ENCODE measurements around the gene TNFRSF9. TPM values are rescaled to one million over a fixed set of nuclear protein-coding genes. Genes with fewer than 3 reads are reported as not detected.

Gene TNFRSF9
- total and polyA plus RNA-seq, 9 of the 15 experiments (the other 6 are each of a cell fraction or from before 2014, with no cell fraction given): 0.04 to 0.29 (median 0.08) TPM; not detected in 1

- TF ChIP-seq TFAP4 (CRISPR knock-in tag; IDR thresholded peaks at IDR 0.05; ENCODE audit: borderline replicate concordance) (peak; percentile 89), TRIM25 (IDR thresholded peaks at IDR 0.05; ENCODE audit: borderline replicate concordance) (no peak), MLLT1 (IDR thresholded peaks at IDR 0.05) (peak in 1 of 2 experiments; percentile 93; a peak in 2 of 4 replicates), MTA1 (IDR thresholded peaks at IDR 0.05; ENCODE audit: borderline replicate concordance) (no peak), ZBTB26 (CRISPR knock-in tag; IDR thresholded peaks at IDR 0.05) (peak; percentile 82; the same call in 1 of the 2 replicates), MAFK (IDR thresholded peaks at IDR 0.05; ENCODE audit: low read length) (no peak), ZNF592 (IDR thresholded peaks at IDR 0.05) (peak; percentile 56), ZBTB17 (CRISPR knock-in tag; IDR thresholded peaks at IDR 0.05) (no peak)
Measured at GRCh38 chr1:7975212-7975865, 34.7 kb upstream of the TNFRSF9 start (continued).

Measured in K562 (cell line).